K562 (cell line): ENCODE results near the gene FAM50A. TPM values are rescaled to one million over a fixed set of nuclear protein-coding genes. Genes with fewer than 3 reads are reported as not detected.
A peak's percentile ranks its signal among the peaks of the same experiment; 100 is the strongest.

Source experiments
- MAZ ChIP-seq, 2 experiments: fragments of 450-650 bp in 1 of 2; sonication (generic) in 1 of 2; formaldehyde crosslinking; IDR thresholded peaks in 1 of 2; conservative IDR thresholded peaks in 1 of 2; 2 replicates each; pipeline versions ENCODE4 v1.4.0 to v1.5.0; 2020; ENCODE audit warnings: mild to moderate bottlenecking in 1 of 2, missing genetic modification reagents in 1 of 2
- NFE2L1 ChIP-seq: fragments of 450-650 bp; IDR thresholded peaks from 2 replicates; pipeline ENCODE4 v1.6.1; 2016; ENCODE audit warnings: missing genetic modification characterization, low read depth, mild to moderate bottlenecking, missing compliant biosample characterization, moderate library complexity, borderline replicate concordance
- PPARD ChIP-seq: fragments of 250-450 bp; sonication (Bioruptor Pico); IDR thresholded peaks from 2 replicates; pipeline ENCODE4 v1.8.0; 2022; ENCODE audit warnings: inconsistent platforms, mild to moderate bottlenecking, moderate library complexity
- RBBP5 ChIP-seq: fragments of 200-600 bp; sonication (generic); IDR thresholded peaks from 2 replicates; pipeline ENCODE4 v1.6.1; 2012; ENCODE audit warnings: borderline replicate concordance, mild to moderate bottlenecking, low read length, control low read depth, inconsistent platforms; ENCODE audit not compliant: insufficient read depth, poor library complexity, severe bottlenecking
- SIN3A ChIP-seq, 2 experiments: fragments of 150-350 bp in 1 of 2; IDR thresholded peaks; 2 replicates each; pipeline ENCODE4 v1.6.1; 2011 to 2016; ENCODE audit warnings: borderline replicate concordance in 2 of 2, low read depth in 2 of 2, low read length in 2 of 2, mild to moderate bottlenecking in 2 of 2, moderate library complexity in 2 of 2; ENCODE audit not compliant: control insufficient read depth in 1 of 2
- TSHZ1 ChIP-seq: fragments of 250-450 bp; sonication (Bioruptor Pico); IDR thresholded peaks from 2 replicates; pipeline ENCODE4 v1.4.0; 2020; ENCODE audit warnings: mild to moderate bottlenecking, moderate library complexity
- XRCC3 ChIP-seq: fragments of 450-650 bp; IDR thresholded peaks from 2 replicates; pipeline ENCODE4 v1.6.1; 2017; ENCODE audit warnings: mild to moderate bottlenecking, moderate library complexity
- XRCC5 ChIP-seq: fragments of 200-400 bp; formaldehyde crosslinking; IDR thresholded peaks from 2 replicates; pipeline ENCODE4 v1.6.1; 2017; ENCODE audit warnings: low read depth, mild to moderate bottlenecking, low read length
- ZFP36 ChIP-seq: fragments of 150-350 bp; IDR thresholded peaks from 2 replicates; pipeline ENCODE4 v1.6.1; 2018; ENCODE audit warnings: low read length, low read depth; ENCODE audit not compliant: partially characterized antibody
- ZKSCAN8 ChIP-seq: fragments of 200-800 bp; sonication (Bioruptor generic); IDR thresholded peaks from 2 replicates; pipeline ENCODE4 v1.6.1; 2016; ENCODE audit warnings: missing genetic modification characterization, missing compliant biosample characterization
- ZNF449 ChIP-seq: fragments of 250-450 bp; sonication (Bioruptor Pico); IDR thresholded peaks from 2 replicates; pipeline ENCODE4 v1.8.0; 2022; ENCODE audit warnings: moderate library complexity, mild to moderate bottlenecking, inconsistent platforms
- ZNF589 ChIP-seq: fragments of 200-800 bp; sonication (Bioruptor generic); IDR thresholded peaks from 2 replicates; pipeline ENCODE4 v1.6.1; 2016; ENCODE audit warnings: low read depth, missing genetic modification characterization, missing compliant biosample characterization
- ZSCAN29 ChIP-seq: fragments of 450-650 bp; IDR thresholded peaks from 2 replicates; pipeline ENCODE4 v1.6.1; 2017
- polyA plus RNA-seq, 8 experiments: library from polyadenylated mRNA; depleted of rRNA in 4 of 8; stranded (reverse) in 5 of 8; unstranded in 3 of 8; fragments of >200 nt; fragmentation: Nextera tagmentation in 2 of 8; fragmentation: Illumina TruSeq in 1 of 8; extraction: Ambion mirVana in 2 of 8; extraction: Trizol in 1 of 8; gene quantifications; 2 replicates each; pipeline versions ENCODE4 v1.2.1 to v1.2.3, GENCODE V29; 2011 to 2014; ENCODE audit warnings: inconsistent platforms in 1 of 8, missing spikeins in 1 of 8
- total RNA-seq, 7 experiments: library from RNA; depleted of rRNA in 6 of 7; stranded (reverse); fragments of >200 nt in 6 of 7; fragmentation: Illumina TruSeq in 2 of 7; extraction: Trizol in 2 of 7; gene quantifications; 2 replicates each; pipeline versions ENCODE4 v1.2.1 to v1.2.3, GENCODE V29; 2011 to 2021; ENCODE audit warnings: low replicate concordance in 1 of 7
- TF ChIP-seq, protein P1 (sequence below): fragments of 450-650 bp; IDR thresholded peaks from 2 replicates; pipeline ENCODE4 v1.6.1; 2016
- TF ChIP-seq, protein P2 (sequence below): sonication (generic); formaldehyde crosslinking; IDR thresholded peaks from 2 replicates; pipeline ENCODE4 v1.8.0; 2022; ENCODE audit warnings: mild to moderate bottlenecking, missing genetic modification reagents

Gene FAM50A
- total and polyA plus RNA-seq, 9 of the 15 experiments (the other 6 are each of a cell fraction or from before 2014, with no cell fraction given) = 4.4 to 114 (median 67.3) TPM

- TF ChIP-seq ZFP36 (no peak), ZNF449 (no peak), ZNF589 (CRISPR knock-in tag) (0 out of 2 replicates have a peak, but pooled peaks have one; percentile 16), ZSCAN29 (no peak), XRCC3 (no peak), ZKSCAN8 (CRISPR knock-in tag) (no peak), RBBP5 (no peak), SIN3A (IDR thresholded peaks at IDR 0.05; ENCODE audit: borderline replicate concordance in 2 of 2, control insufficient read depth in 1 of 2, low read depth in 2 of 2, low read length in 2 of 2) (peak; percentile 86 to 91; a peak in 3 of 4 replicates), PPARD (CRISPR knock-in tag) (no peak), XRCC5 (no peak), TSHZ1 (CRISPR knock-in tag) (no peak), MAZ (CRISPR knock-in tag; conservative IDR thresholded peaks at IDR 0.05 in 1 of 2, IDR thresholded peaks at IDR 0.05 in 1 of 2) (peak; percentile 22 to 80; a peak in 2 of 4 replicates), NFE2L1 (no peak)
- TF ChIP-seq, protein P1, sequence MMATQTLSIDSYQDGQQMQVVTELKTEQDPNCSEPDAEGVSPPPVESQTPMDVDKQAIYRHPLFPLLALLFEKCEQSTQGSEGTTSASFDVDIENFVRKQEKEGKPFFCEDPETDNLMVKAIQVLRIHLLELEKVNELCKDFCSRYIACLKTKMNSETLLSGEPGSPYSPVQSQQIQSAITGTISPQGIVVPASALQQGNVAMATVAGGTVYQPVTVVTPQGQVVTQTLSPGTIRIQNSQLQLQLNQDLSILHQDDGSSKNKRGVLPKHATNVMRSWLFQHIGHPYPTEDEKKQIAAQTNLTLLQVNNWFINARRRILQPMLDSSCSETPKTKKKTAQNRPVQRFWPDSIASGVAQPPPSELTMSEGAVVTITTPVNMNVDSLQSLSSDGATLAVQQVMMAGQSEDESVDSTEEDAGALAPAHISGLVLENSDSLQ = no peak
- TF ChIP-seq, protein P2, sequence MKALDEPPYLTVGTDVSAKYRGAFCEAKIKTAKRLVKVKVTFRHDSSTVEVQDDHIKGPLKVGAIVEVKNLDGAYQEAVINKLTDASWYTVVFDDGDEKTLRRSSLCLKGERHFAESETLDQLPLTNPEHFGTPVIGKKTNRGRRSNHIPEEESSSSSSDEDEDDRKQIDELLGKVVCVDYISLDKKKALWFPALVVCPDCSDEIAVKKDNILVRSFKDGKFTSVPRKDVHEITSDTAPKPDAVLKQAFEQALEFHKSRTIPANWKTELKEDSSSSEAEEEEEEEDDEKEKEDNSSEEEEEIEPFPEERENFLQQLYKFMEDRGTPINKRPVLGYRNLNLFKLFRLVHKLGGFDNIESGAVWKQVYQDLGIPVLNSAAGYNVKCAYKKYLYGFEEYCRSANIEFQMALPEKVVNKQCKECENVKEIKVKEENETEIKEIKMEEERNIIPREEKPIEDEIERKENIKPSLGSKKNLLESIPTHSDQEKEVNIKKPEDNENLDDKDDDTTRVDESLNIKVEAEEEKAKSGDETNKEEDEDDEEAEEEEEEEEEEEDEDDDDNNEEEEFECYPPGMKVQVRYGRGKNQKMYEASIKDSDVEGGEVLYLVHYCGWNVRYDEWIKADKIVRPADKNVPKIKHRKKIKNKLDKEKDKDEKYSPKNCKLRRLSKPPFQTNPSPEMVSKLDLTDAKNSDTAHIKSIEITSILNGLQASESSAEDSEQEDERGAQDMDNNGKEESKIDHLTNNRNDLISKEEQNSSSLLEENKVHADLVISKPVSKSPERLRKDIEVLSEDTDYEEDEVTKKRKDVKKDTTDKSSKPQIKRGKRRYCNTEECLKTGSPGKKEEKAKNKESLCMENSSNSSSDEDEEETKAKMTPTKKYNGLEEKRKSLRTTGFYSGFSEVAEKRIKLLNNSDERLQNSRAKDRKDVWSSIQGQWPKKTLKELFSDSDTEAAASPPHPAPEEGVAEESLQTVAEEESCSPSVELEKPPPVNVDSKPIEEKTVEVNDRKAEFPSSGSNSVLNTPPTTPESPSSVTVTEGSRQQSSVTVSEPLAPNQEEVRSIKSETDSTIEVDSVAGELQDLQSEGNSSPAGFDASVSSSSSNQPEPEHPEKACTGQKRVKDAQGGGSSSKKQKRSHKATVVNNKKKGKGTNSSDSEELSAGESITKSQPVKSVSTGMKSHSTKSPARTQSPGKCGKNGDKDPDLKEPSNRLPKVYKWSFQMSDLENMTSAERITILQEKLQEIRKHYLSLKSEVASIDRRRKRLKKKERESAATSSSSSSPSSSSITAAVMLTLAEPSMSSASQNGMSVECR (CRISPR knock-in tag) = peak; percentile 76; the same call in 1 of the 2 replicates
Measured at GRCh38 chrX:154478728-154479622, 35.0 kb downstream of the FAM50A start, which contains the start of gene LAGE3 (continued).
